Measurements from ENCODE around the gene PRSS16.
"Not testable (repeated sequence)": the region's sequence is repeated elsewhere in the genome, so short reads cannot be mapped to it uniquely, and the experiment has no call there.

Gene PRSS16

GRCh38 chr6:27247133-27247836 lies at the start of gene PRSS16:
Gene PRSS16 (plus strand): TSS chr6:27247701. CDS start chr6:27247738, 37 bp downstream.
- Histone ChIP-seq H3K36me3 (ENCODE audit: insufficient read depth, low read length) (no peaks in the 10 kb centered on the region), H2AFZ (ENCODE audit: low read length, unreplicated experiment) (no peak within 1 kb of the TSS), H3K27ac (ENCODE audit: low read depth, low read length) (no peak within 1 kb of the TSS), H3K79me2 (ENCODE audit: control insufficient read depth, insufficient read depth, low read length, unreplicated experiment) (no peaks in the 10 kb centered on the region), H3K4me1 (ENCODE audit: control insufficient read depth, insufficient read depth, low read length, unreplicated experiment) (no peaks in the 10 kb centered on the region), H3K27me3 (ENCODE audit: insufficient read depth, low read length) (peaks cover 88% of the 10 kb centered on the region), H3K4me3 (ENCODE audit: low read depth, low read length) (no peak within 1 kb of the TSS)

- no peaks in the 10 kb centered on the region for H3K79me2 ChIP-seq (ENCODE audit: control insufficient read depth, insufficient read depth, low read length, unreplicated experiment)
- H3K27ac ChIP-seq (ENCODE audit: low read depth, low read length) = no peak overlapping the region
- peaks cover 11% of the 10 kb centered on the region; the same call in 1 of the 2 replicates for H3K27me3 ChIP-seq (ENCODE audit: insufficient read depth, low read length)
- H3K4me1 ChIP-seq (ENCODE audit: control insufficient read depth, insufficient read depth, low read length, unreplicated experiment) = no peaks in the 10 kb centered on the region
- peak overlapping the region; percentile 84 for H2AFZ ChIP-seq (ENCODE audit: low read length, unreplicated experiment)
- peak overlapping the region; percentile 56 for H3K4me3 ChIP-seq (ENCODE audit: low read depth, low read length)
- no peaks in the 10 kb centered on the region for H3K36me3 ChIP-seq (ENCODE audit: insufficient read depth, low read length)
These were observed 41.9 kb upstream of the PRSS16 start for GRCh38 chr6:27205375-27206278.

- no peaks in the 10 kb centered on the region for H3K36me3 ChIP-seq (ENCODE audit: insufficient read depth, low read length)
- no peaks in the 10 kb centered on the region for H3K4me1 ChIP-seq (ENCODE audit: control insufficient read depth, insufficient read depth, low read length, unreplicated experiment)
- peaks cover 11% of the 10 kb centered on the region; the same call in 1 of the 2 replicates for H3K27me3 ChIP-seq (ENCODE audit: insufficient read depth, low read length)
- H3K4me3 ChIP-seq (ENCODE audit: low read depth, low read length) = no peak overlapping the region
- no peaks in the 10 kb centered on the region for H3K79me2 ChIP-seq (ENCODE audit: control insufficient read depth, insufficient read depth, low read length, unreplicated experiment)
- no peak overlapping the region for H3K27ac ChIP-seq (ENCODE audit: low read depth, low read length)
- H2AFZ ChIP-seq (ENCODE audit: low read length, unreplicated experiment) = no peak overlapping the region
These were observed 40.7 kb upstream of the PRSS16 start for GRCh38 chr6:27206806-27207205.

GRCh38 chr6:27208042-27208441 lies 39.5 kb upstream of the PRSS16 start:
- Histone ChIP-seq H3K4me1 (ENCODE audit: control insufficient read depth, insufficient read depth, low read length, unreplicated experiment) (no peaks in the 10 kb centered on the region), H3K27me3 (ENCODE audit: insufficient read depth, low read length) (peaks cover 11% of the 10 kb centered on the region; the same call in 1 of the 2 replicates), H3K27ac (ENCODE audit: low read depth, low read length) (no peak overlapping the region), H3K4me3 (ENCODE audit: low read depth, low read length) (no peak overlapping the region), H3K36me3 (ENCODE audit: insufficient read depth, low read length) (no peaks in the 10 kb centered on the region), H2AFZ (ENCODE audit: low read length, unreplicated experiment) (no peak overlapping the region), H3K79me2 (ENCODE audit: control insufficient read depth, insufficient read depth, low read length, unreplicated experiment) (no peaks in the 10 kb centered on the region)

- H3K36me3 ChIP-seq (ENCODE audit: insufficient read depth, low read length) = no peaks in the 10 kb centered on the region
- peaks cover 1% of the 10 kb centered on the region for H3K4me1 ChIP-seq (ENCODE audit: control insufficient read depth, insufficient read depth, low read length, unreplicated experiment)
- no peaks in the 10 kb centered on the region for H3K79me2 ChIP-seq (ENCODE audit: control insufficient read depth, insufficient read depth, low read length, unreplicated experiment)
- H3K4me3 ChIP-seq (ENCODE audit: low read depth, low read length) = no peak overlapping the region
- H3K27me3 ChIP-seq (ENCODE audit: insufficient read depth, low read length) = 0 out of 2 replicates have a peak, but pooled peaks cover 6% of the 10 kb centered on the region
- H2AFZ ChIP-seq (ENCODE audit: low read length, unreplicated experiment) = no peak overlapping the region
- H3K27ac ChIP-seq (ENCODE audit: low read depth, low read length) = no peak overlapping the region
These were observed 38.3 kb upstream of the PRSS16 start for GRCh38 chr6:27209196-27209595.

- Histone ChIP-seq H3K4me3 (ENCODE audit: low read depth, low read length) (no peak overlapping the region), H2AFZ (ENCODE audit: low read length, unreplicated experiment) (no peak overlapping the region), H3K79me2 (ENCODE audit: control insufficient read depth, insufficient read depth, low read length, unreplicated experiment) (no peaks in the 10 kb centered on the region), H3K4me1 (ENCODE audit: control insufficient read depth, insufficient read depth, low read length, unreplicated experiment) (peaks cover 4% of the 10 kb centered on the region), H3K36me3 (ENCODE audit: insufficient read depth, low read length) (no peaks in the 10 kb centered on the region), H3K27me3 (ENCODE audit: insufficient read depth, low read length) (0 out of 2 replicates have a peak, but pooled peaks cover 6% of the 10 kb centered on the region), H3K27ac (ENCODE audit: low read depth, low read length) (no peak overlapping the region)
These were observed 37.7 kb upstream of the PRSS16 start for GRCh38 chr6:27209659-27210269.

GRCh38 chr6:27213091-27213517 lies 34.4 kb upstream of the PRSS16 start:
- H3K79me2 ChIP-seq (ENCODE audit: control insufficient read depth, insufficient read depth, low read length, unreplicated experiment); H3K27ac ChIP-seq (ENCODE audit: low read depth, low read length): not testable (repeated sequence)

GRCh38 chr6:27213544-27214125 lies 33.9 kb upstream of the PRSS16 start:
- no peak overlapping the region for H3K27ac ChIP-seq (ENCODE audit: low read depth, low read length)
- peak overlapping the region; percentile 54 for H2AFZ ChIP-seq (ENCODE audit: low read length, unreplicated experiment)
- peak overlapping the region; percentile 77 for H3K4me3 ChIP-seq (ENCODE audit: low read depth, low read length)
- no peaks in the 10 kb centered on the region for H3K79me2 ChIP-seq (ENCODE audit: control insufficient read depth, insufficient read depth, low read length, unreplicated experiment)
- peaks cover 4% of the 10 kb centered on the region for H3K4me1 ChIP-seq (ENCODE audit: control insufficient read depth, insufficient read depth, low read length, unreplicated experiment)
- no peaks in the 10 kb centered on the region for H3K27me3 ChIP-seq (ENCODE audit: insufficient read depth, low read length)
- no peaks in the 10 kb centered on the region for H3K36me3 ChIP-seq (ENCODE audit: insufficient read depth, low read length)

More at GRCh38 chr6:27213091-27213517, 34.4 kb upstream of the PRSS16 start:
- H3K27me3 ChIP-seq (ENCODE audit: insufficient read depth, low read length); H3K4me3 ChIP-seq (ENCODE audit: low read depth, low read length); H3K36me3 ChIP-seq (ENCODE audit: insufficient read depth, low read length); H2AFZ ChIP-seq (ENCODE audit: low read length, unreplicated experiment); H3K4me1 ChIP-seq (ENCODE audit: control insufficient read depth, insufficient read depth, low read length, unreplicated experiment): not testable (repeated sequence)

GRCh38 chr6:27214126-27214601 lies 33.3 kb upstream of the PRSS16 start:
- Histone ChIP-seq H3K27me3 (ENCODE audit: insufficient read depth, low read length) (no peaks in the 10 kb centered on the region), H3K36me3 (ENCODE audit: insufficient read depth, low read length) (no peaks in the 10 kb centered on the region), H2AFZ (ENCODE audit: low read length, unreplicated experiment) (peak overlapping the region; percentile 54), H3K79me2 (ENCODE audit: control insufficient read depth, insufficient read depth, low read length, unreplicated experiment) (no peaks in the 10 kb centered on the region), H3K4me1 (ENCODE audit: control insufficient read depth, insufficient read depth, low read length, unreplicated experiment) (peaks cover 4% of the 10 kb centered on the region), H3K4me3 (ENCODE audit: low read depth, low read length) (peak overlapping the region; percentile 77), H3K27ac (ENCODE audit: low read depth, low read length) (no peak overlapping the region)

- H3K27me3 ChIP-seq (ENCODE audit: insufficient read depth, low read length) = peaks cover 7% of the 10 kb centered on the region
- H2AFZ ChIP-seq (ENCODE audit: low read length, unreplicated experiment) = no peak overlapping the region
These were observed 30.6 kb upstream of the PRSS16 start for GRCh38 chr6:27216874-27217273.

More at GRCh38 chr6:27216874-27217273, 30.6 kb upstream of the PRSS16 start:
- Histone ChIP-seq H3K36me3 (ENCODE audit: insufficient read depth, low read length) (no peaks in the 10 kb centered on the region), H3K27ac (ENCODE audit: low read depth, low read length) (no peak overlapping the region), H3K79me2 (ENCODE audit: control insufficient read depth, insufficient read depth, low read length, unreplicated experiment) (no peaks in the 10 kb centered on the region), H3K4me3 (ENCODE audit: low read depth, low read length) (no peak overlapping the region), H3K4me1 (ENCODE audit: control insufficient read depth, insufficient read depth, low read length, unreplicated experiment) (peaks cover 4% of the 10 kb centered on the region)

Data from ACC112 (cell line).